ENCODE results near the gene ZNF579. TPM values are rescaled to one million over a fixed set of nuclear protein-coding genes. Genes with fewer than 3 reads are reported as not detected.

ZNF579 gene
- total RNA-seq, 1 donor from 2014 or later, result 1.9 TPM

- no peak for DNase-seq (ENCODE audit: low read depth in 2 of 2)
Observed at GRCh38 chr19:55613396-55613795, 32.7 kb upstream of the ZNF579 start.

DNA sequence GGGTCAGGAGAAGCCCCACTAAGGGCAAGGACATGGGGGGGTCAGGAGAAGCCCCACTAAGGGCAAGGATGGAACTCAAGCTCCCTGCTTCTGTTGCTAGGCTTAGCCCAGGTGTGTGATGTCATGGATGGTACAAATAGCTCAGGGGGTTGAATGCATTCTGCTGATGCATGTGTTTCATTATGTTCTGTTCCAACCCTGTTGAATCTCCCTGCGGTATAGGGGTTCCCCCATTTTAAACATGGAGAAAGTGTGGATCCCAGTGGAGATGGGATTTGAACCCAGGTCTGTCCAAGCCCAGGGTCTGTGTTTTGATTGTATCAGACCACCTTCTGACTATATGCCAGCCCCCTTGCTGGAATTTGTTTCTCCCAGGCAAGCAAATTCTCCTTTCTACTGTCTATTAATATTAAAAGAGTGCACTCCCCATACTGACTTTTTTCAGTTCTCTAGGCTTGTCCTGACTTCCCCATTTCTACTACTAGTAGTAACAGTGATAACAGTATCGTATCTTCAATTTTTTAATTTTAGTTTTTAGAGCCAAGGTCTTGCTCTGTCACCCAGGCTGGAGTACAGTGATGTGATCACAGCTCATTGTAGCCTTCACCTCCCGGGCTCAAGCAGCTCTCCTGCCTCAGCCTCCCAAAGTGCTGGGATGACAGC lies 31.5 kb upstream of the ZNF579 start:
- no peak for DNase-seq (ENCODE audit: low read depth in 2 of 2)

GRCh38 chr19:55611300-55611982 lies 30.8 kb upstream of the ZNF579 start:
- DNase-seq (ENCODE audit: low read depth in 2 of 2), result no peak

DNA sequence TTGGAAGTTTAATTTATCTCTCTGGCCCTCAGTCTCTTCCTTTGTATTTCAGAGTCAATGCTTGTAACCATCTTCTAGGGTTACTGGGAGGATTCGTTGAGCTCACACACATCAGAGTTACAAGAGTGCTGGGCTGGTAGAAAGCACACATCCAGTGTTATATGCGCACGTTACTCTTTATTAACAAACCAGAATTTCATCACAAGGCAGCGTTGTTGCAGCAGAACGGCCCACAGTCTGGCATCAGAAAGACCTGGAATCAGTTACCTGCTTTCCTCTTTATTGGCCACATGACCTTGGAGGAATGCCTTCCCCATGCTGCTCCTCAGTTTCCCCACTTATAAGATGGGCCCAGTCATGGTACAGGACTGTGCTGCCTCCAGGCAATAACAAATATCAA lies 28.7 kb upstream of the ZNF579 start:
- DNase-seq (ENCODE audit: low read depth in 2 of 2), result no peak

DNA sequence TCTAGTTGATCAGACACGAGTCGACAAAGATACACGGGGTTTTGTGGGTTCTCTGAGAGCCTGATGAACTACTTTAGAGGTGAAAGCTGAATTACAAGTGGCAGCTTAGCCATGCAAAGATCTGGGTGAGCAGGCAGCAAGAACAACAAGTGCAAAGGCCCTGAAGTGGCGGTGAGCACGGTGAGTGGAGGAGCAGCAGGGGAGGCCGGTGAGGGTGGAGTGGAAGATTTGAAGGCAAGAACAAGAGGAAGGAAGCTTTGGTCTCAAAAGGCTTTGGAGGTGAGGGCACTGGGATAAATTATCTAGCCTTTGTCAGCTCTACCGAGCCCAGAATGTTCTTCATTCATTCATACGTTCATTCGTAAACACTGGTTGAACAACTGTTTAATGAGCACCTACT lies 26.2 kb upstream of the ZNF579 start:
- no peak for DNase-seq (ENCODE audit: low read depth in 2 of 2)

DNA sequence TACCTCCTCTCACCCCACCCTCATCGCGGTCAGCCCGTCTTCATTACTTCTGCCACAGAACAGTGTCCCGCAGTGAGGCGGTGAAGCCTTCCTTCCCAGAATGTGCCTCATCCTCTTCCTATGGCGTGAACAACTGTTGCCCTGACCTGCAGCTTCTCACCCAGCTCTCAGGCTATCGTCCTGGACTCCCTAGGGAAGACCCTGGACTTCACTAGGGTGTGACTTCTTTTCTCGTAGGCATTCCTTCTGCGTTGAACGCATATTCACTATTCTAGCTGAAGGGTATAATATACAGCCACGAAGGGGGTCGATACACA lies 25.8 kb upstream of the ZNF579 start:
- DNase-seq (ENCODE audit: low read depth in 2 of 2), result no peak

DNA sequence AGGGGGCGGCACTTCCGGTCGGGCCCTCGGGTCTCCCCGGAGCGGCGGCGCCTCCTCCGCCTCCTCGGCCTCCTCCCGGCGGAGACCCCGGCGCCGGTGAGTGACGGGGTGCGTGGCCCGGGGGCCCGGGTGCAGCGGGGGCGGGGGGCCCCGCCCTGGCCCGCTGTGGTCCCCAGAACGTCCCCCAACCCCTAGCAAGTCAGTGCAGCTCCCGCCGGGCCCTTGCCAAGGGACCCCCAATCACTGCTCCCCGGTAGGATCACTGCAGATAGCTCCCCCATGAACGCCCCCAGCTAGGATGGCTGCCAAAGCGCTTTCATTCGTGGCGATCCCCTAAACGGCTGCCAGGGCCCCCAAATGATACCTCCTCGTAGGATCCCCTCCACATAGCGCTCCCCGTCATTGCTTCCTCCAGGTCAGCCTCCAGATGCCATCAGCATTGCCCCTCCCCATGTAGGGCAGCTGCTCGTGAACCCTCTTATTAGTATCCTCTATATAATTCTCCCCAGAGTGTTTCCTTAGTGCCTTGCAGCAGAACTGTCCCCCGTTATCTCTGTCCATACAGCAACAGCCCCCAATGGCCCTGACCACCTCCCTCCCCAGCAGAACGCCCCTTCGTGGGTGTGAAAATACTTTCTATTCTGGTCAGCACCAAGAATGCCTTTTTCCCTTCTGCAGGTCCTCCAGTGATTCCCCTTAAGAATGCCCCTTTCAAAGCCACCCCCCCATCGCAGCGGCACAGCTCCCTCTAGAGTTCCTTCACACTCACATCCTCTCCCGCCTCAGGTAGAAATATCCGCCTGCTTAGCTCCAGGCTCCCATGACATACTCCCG lies 25.2 kb upstream of the ZNF579 start, which contains the start of gene ZNF865:
Gene ZNF865 (plus strand): TSS at position 11 of the 834 bp plus-strand sequence. CDS start 7,972 bp downstream, outside the sequence.
- peak; percentile 55 to 88 for DNase-seq (ENCODE audit: low read depth in 2 of 2)

GRCh38 chr19:55605207-55605636 lies 24.6 kb upstream of the ZNF579 start:
- DNase-seq (ENCODE audit: low read depth in 2 of 2), result peak; percentile 93 to 97

GRCh38 chr19:55603581-55604292 lies 23.1 kb upstream of the ZNF579 start:
- DNase-seq (ENCODE audit: low read depth in 2 of 2), result no peak

GRCh38 chr19:55603115-55603514 lies 22.5 kb upstream of the ZNF579 start:
- no peak for DNase-seq (ENCODE audit: low read depth in 2 of 2)

GRCh38 chr19:55602104-55603001 lies 21.7 kb upstream of the ZNF579 start:
- no peak for DNase-seq (ENCODE audit: low read depth in 2 of 2)

DNA sequence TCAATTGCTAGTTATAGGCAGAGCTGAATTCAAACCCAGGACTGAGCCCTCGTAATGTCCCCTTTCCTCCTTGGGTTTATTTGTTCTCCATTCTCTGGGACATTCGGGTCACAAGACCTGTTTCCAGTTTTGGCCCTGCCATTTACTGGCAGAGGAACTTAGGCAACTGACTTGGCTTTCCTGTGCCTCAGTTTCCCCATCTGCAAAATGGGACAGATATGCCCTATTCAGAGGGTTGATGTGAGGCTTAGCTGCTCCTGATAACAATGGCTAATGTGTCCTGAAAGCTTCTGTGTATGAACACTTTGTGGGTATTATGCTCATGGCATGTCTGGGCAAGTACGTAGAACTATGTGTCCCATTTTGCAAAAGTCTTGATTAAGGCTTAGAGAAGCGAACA lies 20.4 kb upstream of the ZNF579 start:
- DNase-seq (ENCODE audit: low read depth in 2 of 2), result no peak

DNA sequence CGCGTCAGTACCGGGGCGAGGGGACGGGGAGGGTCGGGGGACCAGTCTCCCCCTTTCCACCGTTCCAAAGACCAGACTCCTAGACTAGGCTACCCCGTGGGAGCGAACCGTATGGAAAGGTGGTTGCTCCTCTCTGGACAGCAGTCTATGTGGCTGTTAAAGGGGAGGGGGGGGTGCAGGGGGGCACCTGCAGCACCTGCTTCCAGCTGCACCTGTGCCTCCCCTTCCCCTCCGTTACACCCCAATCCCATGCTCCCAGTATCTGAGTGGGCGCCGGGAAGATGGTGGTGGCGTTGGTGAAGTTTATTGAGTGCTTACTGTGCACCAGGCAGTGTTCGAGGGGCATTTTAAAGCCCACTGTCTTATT lies 20.0 kb upstream of the ZNF579 start:
- no peak for DNase-seq (ENCODE audit: low read depth in 2 of 2)

GRCh38 chr19:55599842-55600661 lies 19.4 kb upstream of the ZNF579 start, which contains the start of gene ZNF524:
Gene ZNF524 (plus strand): TSS chr19:55600288. CDS start chr19:55602113, 1,825 bp downstream.
- peak; percentile 79 to 89 for DNase-seq (ENCODE audit: low read depth in 2 of 2)

DNA sequence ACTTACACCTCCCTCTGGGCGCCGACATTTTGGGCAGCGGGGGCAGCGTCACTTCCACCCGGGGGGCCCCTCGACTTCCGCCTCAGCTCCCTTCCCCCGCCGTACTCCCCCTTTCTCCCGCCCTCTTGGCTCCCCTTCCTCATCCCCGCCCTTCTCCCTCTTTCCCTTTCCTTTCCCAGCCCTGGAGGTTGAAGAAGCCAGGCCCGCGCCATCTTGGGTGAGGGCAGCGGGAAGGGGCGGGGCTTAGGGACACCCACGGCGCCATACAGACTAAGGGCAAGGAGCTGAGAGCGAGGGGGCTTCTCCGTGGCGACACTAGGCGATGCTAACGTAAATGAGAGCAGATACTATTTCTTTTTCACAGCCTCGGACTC lies 18.8 kb upstream of the ZNF579 start, which contains the start of gene FIZ1:
Gene FIZ1 (minus strand): TSS at position 50 of the 374 bp plus-strand sequence. CDS start 1,652 bp downstream, outside the sequence.
- peak; percentile 96 to 99 for DNase-seq (ENCODE audit: low read depth in 2 of 2)

GRCh38 chr19:55598719-55599467 lies 18.2 kb upstream of the ZNF579 start:
- DNase-seq (ENCODE audit: low read depth in 2 of 2), result peak; percentile 89 to 96

DNA sequence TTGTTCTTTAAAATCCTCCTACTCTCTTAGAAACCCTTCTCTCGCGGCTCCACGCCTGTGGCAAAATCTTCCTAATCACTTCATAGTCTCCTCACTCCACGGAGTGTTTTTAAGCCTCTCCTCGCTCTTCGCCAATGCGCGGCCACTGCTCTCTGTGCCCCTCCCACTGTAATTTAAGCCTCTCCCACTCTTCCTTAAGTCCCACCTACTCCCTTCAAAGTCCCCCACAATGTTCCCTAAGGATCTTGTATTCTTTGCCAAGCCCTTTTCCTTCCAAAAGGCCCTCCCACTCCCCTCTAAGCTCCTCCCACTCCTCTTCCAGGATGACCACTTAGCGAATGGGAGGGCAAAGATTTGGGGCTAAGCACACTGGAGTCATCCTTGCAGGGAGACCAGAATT lies 17.4 kb upstream of the ZNF579 start:
- DNase-seq (ENCODE audit: low read depth in 2 of 2), result no peak

DNA sequence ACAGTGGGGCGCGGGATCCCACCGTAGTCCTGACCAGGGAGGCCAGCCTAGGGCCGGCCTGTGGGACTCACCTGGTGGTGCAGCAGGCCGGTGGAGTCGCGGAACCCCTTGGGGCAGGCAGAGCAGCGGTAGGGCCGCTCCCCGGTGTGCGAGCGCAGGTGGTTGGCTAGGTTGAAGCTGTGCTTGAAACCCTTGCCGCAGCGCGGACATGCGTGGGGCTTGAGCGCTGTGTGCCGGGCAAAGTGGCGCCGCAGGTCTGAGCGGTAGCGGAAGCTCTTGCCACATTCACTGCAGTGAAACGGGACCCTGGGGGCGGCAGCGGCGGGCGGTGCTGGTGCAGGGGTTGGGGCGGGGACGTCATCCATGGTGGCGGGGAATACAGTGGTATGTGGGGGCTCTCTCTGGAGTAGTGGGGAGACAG lies 16.9 kb upstream of the ZNF579 start:
- DNase-seq (ENCODE audit: low read depth in 2 of 2), result no peak

DNA sequence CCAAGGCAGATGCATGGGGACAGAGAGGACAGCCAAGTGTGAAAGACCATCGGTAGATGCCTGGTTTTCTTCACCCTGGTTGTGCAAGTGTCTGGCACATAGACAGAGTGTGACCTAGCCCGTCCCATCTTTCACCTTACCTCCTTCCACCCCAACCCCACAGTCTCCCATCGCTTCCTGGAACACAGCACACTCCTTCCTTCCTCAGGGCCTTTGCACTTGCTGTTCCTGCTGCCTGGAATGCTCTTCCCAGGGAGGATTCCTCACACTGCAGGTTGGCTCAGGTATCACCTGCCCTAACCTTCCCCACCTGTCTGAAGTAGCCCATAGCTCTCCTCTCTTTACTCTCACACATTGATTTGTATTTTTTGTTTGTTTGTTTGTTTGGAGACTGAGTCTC lies 15.7 kb upstream of the ZNF579 start:
- DNase-seq (ENCODE audit: low read depth in 2 of 2), result no peak
